ENCODE results near the gene C16orf86.

DNA sequence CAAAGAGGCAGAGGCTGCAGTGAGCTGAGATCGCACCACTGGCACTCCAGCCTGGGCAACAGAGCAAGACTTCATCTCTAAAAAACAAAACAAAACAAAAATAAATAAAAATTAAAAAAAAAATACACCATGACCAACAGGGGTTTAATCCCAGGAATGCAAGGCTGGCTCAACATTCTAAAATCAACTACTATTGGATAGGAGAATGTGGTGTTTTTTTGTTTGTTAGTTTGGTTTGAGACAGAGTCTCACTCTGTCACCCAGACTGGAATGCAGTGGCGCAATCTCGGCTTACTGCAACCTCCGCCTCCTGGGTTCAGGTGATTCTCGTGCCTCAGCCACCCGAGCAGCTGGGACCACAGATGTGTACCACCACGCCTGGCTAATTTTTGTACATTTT is 32.7 kb downstream of the C16orf86 start:
- TF ChIP-seq, protein P1, sequence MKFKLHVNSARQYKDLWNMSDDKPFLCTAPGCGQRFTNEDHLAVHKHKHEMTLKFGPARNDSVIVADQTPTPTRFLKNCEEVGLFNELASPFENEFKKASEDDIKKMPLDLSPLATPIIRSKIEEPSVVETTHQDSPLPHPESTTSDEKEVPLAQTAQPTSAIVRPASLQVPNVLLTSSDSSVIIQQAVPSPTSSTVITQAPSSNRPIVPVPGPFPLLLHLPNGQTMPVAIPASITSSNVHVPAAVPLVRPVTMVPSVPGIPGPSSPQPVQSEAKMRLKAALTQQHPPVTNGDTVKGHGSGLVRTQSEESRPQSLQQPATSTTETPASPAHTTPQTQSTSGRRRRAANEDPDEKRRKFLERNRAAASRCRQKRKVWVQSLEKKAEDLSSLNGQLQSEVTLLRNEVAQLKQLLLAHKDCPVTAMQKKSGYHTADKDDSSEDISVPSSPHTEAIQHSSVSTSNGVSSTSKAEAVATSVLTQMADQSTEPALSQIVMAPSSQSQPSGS (IDR thresholded peaks at IDR 0.05; ENCODE audit: low read length) = no peak
- no peak for TF ChIP-seq TCF12 (IDR thresholded peaks at IDR 0.05; ENCODE audit: low read depth, low read length)
- TF ChIP-seq KDM4A (IDR thresholded peaks at IDR 0.05; ENCODE audit: low read depth, low read length, severe bottlenecking) = no peak
- no peak for TF ChIP-seq POLR2A (IDR thresholded peaks at IDR 0.05; ENCODE audit: control extremely low read depth in 1 of 2, low read depth in 2 of 2, low read length in 2 of 2)
- no peak for TF ChIP-seq MAFK (IDR thresholded peaks at IDR 0.05; ENCODE audit: low read depth, low read length)
- TF ChIP-seq, protein P2, sequence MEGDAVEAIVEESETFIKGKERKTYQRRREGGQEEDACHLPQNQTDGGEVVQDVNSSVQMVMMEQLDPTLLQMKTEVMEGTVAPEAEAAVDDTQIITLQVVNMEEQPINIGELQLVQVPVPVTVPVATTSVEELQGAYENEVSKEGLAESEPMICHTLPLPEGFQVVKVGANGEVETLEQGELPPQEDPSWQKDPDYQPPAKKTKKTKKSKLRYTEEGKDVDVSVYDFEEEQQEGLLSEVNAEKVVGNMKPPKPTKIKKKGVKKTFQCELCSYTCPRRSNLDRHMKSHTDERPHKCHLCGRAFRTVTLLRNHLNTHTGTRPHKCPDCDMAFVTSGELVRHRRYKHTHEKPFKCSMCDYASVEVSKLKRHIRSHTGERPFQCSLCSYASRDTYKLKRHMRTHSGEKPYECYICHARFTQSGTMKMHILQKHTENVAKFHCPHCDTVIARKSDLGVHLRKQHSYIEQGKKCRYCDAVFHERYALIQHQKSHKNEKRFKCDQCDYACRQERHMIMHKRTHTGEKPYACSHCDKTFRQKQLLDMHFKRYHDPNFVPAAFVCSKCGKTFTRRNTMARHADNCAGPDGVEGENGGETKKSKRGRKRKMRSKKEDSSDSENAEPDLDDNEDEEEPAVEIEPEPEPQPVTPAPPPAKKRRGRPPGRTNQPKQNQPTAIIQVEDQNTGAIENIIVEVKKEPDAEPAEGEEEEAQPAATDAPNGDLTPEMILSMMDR (IDR thresholded peaks at IDR 0.05; ENCODE audit: control extremely low read depth in 1 of 3, insufficient read depth in 1 of 3, low read depth in 1 of 3, low read length in 3 of 3) = no peak
- no peak for TF ChIP-seq EZH2 (IDR thresholded peaks at IDR 0.05; ENCODE audit: low read depth, low read length, severe bottlenecking)
- TF ChIP-seq RXRA (IDR thresholded peaks at IDR 0.05; ENCODE audit: insufficient read depth, low read depth, low read length) = no peak
- no peak for TF ChIP-seq JUN (IDR thresholded peaks at IDR 0.05; ENCODE audit: low read depth, low read length)
- no peak for TF ChIP-seq POLR2AphosphoS5 (IDR thresholded peaks at IDR 0.05; ENCODE audit: low read depth, low read length)
- TF ChIP-seq EP300 (IDR thresholded peaks at IDR 0.05; ENCODE audit: borderline replicate concordance in 1 of 2, low read depth in 2 of 2, low read length in 2 of 2) = no peak
- no peak for TF ChIP-seq ZNF274 (IDR thresholded peaks at IDR 0.05; ENCODE audit: borderline replicate concordance, extremely low read depth, low read length)
- no peak for TF ChIP-seq HDAC2 (IDR thresholded peaks at IDR 0.05; ENCODE audit: borderline replicate concordance in 1 of 2, low read depth in 2 of 2, low read length in 2 of 2)
- TF ChIP-seq, protein P3, sequence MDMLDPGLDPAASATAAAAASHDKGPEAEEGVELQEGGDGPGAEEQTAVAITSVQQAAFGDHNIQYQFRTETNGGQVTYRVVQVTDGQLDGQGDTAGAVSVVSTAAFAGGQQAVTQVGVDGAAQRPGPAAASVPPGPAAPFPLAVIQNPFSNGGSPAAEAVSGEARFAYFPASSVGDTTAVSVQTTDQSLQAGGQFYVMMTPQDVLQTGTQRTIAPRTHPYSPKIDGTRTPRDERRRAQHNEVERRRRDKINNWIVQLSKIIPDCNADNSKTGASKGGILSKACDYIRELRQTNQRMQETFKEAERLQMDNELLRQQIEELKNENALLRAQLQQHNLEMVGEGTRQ (IDR thresholded peaks at IDR 0.05; ENCODE audit: low read length) = no peak

Data from H1 (cell line).